SK-N-DZ (cell line): ENCODE data around the gene CTSH.
"Not testable (repeated sequence)": the region's sequence is repeated elsewhere in the genome, so short reads cannot be mapped to it uniquely, and the experiment has no call there.

ENCODE experiments used
- DNase-seq: peaks from one replicate; pipeline ENCODE4 v3.0.0-alpha.2; 2015; ENCODE audit warnings: low spot score

CTSH gene

DNA sequence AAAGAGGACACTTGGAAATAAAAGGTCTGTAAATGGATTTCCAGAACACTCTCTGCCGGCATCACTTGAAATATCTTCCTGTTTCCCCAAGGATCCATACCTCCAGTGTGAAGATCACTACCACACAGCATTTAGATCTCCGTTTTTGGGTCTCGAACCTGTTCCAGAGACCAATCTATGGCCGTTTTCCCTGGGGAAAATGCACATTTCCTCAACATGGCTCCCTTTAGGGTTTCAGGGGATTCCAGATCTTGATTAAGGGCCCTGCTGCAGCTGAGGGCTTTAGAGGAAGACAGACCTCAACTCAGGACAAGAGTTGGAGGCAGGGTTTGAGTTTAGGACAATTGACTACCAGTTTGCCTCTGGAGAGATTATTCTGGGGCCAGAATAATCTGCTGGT lies 2.1 kb downstream of the CTSH start:
- no peak for DNase-seq

GRCh38 chr15:78938658-78939488 lies 6.0 kb downstream of the CTSH start:
- no peak for DNase-seq

DNA sequence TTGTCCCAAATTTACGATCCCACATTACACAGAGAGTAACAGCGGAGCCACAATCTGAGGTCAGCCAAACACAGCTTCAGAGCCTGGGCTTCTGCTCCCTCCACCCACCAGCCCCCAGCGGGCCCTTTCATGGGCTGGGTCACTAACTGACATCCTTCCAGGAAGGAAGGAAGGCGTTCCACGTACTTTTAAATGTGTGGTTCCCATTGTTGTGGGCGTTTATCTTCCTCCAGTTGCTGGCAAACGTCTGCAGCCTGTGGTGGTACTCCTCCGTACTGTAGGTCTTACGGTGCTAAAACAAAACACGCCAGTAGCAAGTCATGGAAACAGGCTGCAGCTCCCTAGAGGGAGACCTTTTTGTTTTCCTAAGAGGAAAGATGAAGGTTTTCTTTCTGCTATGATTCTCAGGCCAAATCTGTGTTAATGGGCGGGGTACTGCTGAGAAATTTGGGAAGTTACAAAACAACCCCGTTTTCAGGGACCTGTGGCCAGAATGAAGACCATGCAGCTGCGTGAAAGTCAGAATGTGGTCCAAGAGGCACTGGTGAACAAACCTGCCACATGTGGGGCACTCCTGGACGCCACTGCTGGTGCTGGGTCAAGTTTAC lies 7.6 kb downstream of the CTSH start:
- no peak for DNase-seq

- DNase-seq, result no peak
Measured at GRCh38 chr15:78934655-78935023, 10.2 kb downstream of the CTSH start.

DNA sequence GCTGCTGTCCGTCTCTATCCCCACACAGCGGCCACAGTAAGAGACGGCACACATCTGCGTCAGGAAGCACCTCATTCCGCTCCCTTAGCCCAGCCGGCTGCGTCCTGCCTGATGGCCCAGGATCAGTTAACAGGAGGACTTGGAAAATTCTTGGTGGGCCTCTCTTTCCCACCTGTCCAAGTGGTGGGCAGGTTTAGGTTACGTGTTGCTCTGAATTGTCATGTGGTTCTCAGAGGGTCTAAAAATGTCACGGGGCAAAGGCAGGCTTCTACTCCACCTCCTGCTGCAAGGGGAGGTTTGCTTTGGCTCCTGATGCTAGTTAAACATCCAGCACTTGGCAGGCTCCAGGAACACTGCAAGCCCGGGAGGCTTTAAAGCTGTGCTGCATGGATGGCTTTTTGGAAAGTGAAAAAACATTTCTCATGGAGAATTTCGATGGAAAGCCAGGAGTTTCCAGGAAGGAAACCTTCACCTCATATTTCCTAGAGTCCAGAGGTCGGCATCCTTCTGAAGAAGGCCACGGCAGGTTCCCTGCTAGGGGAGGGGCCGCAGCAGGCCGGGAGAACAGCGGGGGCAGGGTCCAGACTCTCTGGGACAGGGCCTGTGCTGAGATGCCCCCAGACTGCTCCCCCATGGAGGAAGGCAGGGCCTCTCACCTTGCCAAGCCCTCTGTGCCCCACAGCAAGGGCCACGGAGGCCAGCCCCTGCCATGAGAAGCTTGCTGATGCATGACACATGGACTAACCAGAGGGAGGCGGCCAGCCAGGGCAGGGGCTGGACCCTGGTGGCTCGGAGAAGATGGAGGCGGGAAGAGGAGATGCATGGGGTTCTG lies 10.8 kb downstream of the CTSH start:
- DNase-seq, result no peak

GRCh38 chr15:78933187-78933822 lies 11.5 kb downstream of the CTSH start:
- DNase-seq, result no peak

DNA sequence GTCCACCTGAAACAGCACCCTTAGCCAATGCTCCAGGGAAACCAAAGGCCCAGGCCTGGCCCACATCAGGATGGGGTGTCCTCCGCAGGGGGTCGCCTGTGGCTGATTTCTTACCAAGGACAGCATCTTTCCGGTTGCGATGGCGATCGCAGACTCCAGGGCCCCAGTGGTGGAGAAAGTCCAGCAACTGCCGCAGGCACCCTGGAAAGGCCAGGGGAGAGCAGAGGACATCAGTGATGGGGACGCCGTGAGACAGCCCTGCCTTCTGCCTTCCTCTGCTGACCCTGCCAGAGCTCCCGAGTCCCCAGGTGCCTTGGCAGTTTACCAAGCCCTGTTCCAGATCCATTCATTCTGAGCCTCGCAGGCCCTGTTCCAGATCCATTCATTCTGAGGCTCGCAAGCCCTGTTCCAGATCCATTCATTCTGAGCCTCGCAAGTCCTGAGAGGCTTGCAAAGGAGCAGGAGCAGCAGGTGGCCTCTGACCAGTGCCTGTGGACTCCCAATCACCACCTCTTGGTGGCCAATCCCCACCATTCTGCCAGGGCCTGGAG lies 12.5 kb downstream of the CTSH start:
- no peak for DNase-seq

- no peak for DNase-seq
Measured at GRCh38 chr15:78931439-78932257, 13.2 kb downstream of the CTSH start.

- peak; percentile 54 for DNase-seq
Measured at GRCh38 chr15:78930577-78931388, 14.1 kb downstream of the CTSH start.

GRCh38 chr15:78929536-78930264 lies 15.1 kb downstream of the CTSH start:
- no peak for DNase-seq

DNA sequence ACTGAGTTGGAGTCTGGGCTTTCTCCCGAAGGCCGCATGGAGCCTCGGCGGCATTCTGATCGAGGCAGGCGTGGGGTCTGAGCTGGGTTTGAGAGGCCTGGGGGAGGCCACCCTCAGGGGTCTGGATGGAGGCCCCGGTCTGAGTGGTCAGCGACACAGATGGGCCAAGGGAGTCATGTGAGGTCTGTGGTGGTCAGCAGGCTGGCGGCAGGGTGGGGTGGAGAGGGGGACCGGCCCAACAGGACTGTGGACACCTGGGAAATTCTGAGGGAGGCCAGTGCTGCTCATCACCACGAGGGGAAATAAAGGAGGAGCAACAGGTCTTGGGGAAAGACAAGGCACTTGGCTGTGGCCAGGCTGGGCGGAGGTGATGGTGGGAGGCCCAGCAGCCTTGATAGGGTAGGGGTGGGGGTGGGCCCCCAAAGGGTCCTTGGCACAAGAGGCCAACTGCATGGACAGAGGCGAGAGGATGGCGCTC lies 16.2 kb downstream of the CTSH start:
- DNase-seq, result no peak

- DNase-seq, result not testable (repeated sequence)
Measured at GRCh38 chr15:78928176-78928575, 16.7 kb downstream of the CTSH start.

- no peak for DNase-seq
Measured at GRCh38 chr15:78927077-78927790, 17.6 kb downstream of the CTSH start.

DNA sequence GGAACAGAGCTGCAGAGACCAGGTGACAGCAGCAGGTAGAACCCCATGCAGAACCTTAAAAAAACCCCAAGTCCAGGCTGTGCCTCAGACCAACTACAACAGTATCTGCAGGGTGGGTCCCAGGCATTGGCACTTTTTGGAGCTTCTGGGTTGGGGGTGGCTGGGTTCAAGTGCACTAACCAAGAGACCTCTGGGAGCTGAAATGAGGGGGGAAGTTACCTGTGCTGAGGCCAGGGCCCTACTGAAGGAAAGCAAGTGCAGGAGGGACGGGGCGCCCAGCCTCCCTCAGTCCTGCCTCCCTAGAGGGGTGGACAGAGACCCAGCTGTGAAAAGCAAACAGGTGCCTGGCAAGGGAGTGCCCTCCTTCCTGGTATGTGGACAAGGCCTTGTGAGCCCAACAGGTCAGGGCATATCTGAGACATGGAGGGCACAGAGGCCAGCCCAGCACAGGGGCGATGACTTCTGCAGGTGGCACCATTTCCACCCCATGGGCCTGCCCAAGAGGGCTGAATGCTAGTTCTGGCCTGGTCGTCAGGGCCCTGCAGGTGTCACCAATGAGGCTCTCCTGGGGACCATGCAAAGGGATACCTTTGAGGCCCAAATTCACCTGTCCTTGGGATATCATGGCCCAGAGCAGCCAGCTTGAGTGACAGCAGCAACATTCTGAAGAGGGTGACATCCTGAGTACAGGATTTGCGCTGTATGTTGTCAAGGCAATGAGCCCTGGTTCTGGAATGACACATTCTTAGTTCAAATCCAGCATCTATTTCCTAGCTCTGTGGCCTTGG lies 18.7 kb downstream of the CTSH start:
- DNase-seq, result no peak

GRCh38 chr15:78925076-78925624 lies 19.7 kb downstream of the CTSH start:
- DNase-seq, result no peak

GRCh38 chr15:78923480-78924360 lies 21.1 kb downstream of the CTSH start:
- no peak for DNase-seq
